K562 (cell line): ENCODE measurements around the gene ACADL. TPM values are rescaled to one million over a fixed set of nuclear protein-coding genes. Genes with fewer than 3 reads are reported as not detected.
A peak's percentile ranks its signal among the peaks of the same experiment; 100 is the strongest.

Experiments used
- CEBPB ChIP-seq: fragments of 450-650 bp; IDR thresholded peaks from 2 replicates; pipeline ENCODE4 v1.6.1; 2016; ENCODE audit warnings: missing genetic modification characterization, missing compliant biosample characterization
- ELF1 ChIP-seq: fragments of 200-800 bp; sonication (Bioruptor generic); IDR thresholded peaks from 2 replicates; pipeline ENCODE4 v1.6.1; 2016; ENCODE audit warnings: missing genetic modification characterization, missing compliant biosample characterization
- EWSR1 ChIP-seq: fragments of 450-650 bp; IDR thresholded peaks from 2 replicates; pipeline ENCODE4 v1.6.1; 2018; ENCODE audit warnings: borderline replicate concordance, mild to moderate bottlenecking, low read depth, moderate library complexity; ENCODE audit not compliant: partially characterized antibody
- NEUROD1 ChIP-seq: fragments of 150-350 bp; IDR thresholded peaks from 2 replicates; pipeline ENCODE4 v1.6.1; 2014; ENCODE audit warnings: borderline replicate concordance, low read length, low read depth; ENCODE audit not compliant: partially characterized antibody
- NFIX ChIP-seq: fragments of 250-450 bp; sonication (Bioruptor Pico); IDR thresholded peaks from 2 replicates; pipeline ENCODE4 v1.4.0; 2020; ENCODE audit warnings: low read depth, mild to moderate bottlenecking, moderate library complexity
- NFYB ChIP-seq: IDR thresholded peaks from 2 replicates; pipeline ENCODE4 v1.6.1; 2011; ENCODE audit warnings: mild to moderate bottlenecking, moderate library complexity; ENCODE audit not compliant: insufficient read length; ENCODE audit errors: extremely low read depth
- PRMT5 ChIP-seq: sonication (generic); formaldehyde crosslinking; IDR thresholded peaks from 2 replicates; pipeline ENCODE4 v1.5.0; 2020; ENCODE audit warnings: missing genetic modification reagents
- SIRT6 ChIP-seq: IDR thresholded peaks from one replicate; pipeline ENCODE4 v1.6.1; 2012; ENCODE audit warnings: low read depth, mild to moderate bottlenecking, control low read depth, inconsistent platforms, low read length, moderate library complexity
- SMARCC2 ChIP-seq: fragments of 450-650 bp; IDR thresholded peaks from 2 replicates; pipeline ENCODE4 v1.6.1; 2017; ENCODE audit warnings: antibody characterized with exemption, moderate library complexity, mild to moderate bottlenecking, low read depth
- SRSF9 ChIP-seq: fragments of 200-400 bp; formaldehyde crosslinking; IDR thresholded peaks from 2 replicates; pipeline ENCODE4 v1.6.1; 2017; ENCODE audit warnings: low read depth, low read length, borderline replicate concordance
- ZNF311 ChIP-seq: fragments of 250-450 bp; sonication (Bioruptor Pico); IDR thresholded peaks from 2 replicates; pipeline ENCODE4 v1.4.0; 2020; ENCODE audit warnings: mild to moderate bottlenecking, moderate library complexity
- ZZZ3 ChIP-seq: fragments of 450-650 bp; IDR thresholded peaks from 2 replicates; pipeline ENCODE4 v1.6.1; 2016; ENCODE audit warnings: antibody characterized with exemption, mild to moderate bottlenecking, moderate library complexity
- polyA plus RNA-seq, 8 experiments: library from polyadenylated mRNA; depleted of rRNA in 4 of 8; stranded (reverse) in 5 of 8; unstranded in 3 of 8; fragments of >200 nt; fragmentation: Nextera tagmentation in 2 of 8; fragmentation: Illumina TruSeq in 1 of 8; extraction: Ambion mirVana in 2 of 8; extraction: Trizol in 1 of 8; gene quantifications; 2 replicates each; pipeline versions ENCODE4 v1.2.1 to v1.2.3, GENCODE V29; 2011 to 2014; ENCODE audit warnings: inconsistent platforms in 1 of 8, missing spikeins in 1 of 8
- total RNA-seq, 7 experiments: library from RNA; depleted of rRNA in 6 of 7; stranded (reverse); fragments of >200 nt in 6 of 7; fragmentation: Illumina TruSeq in 2 of 7; extraction: Trizol in 2 of 7; gene quantifications; 2 replicates each; pipeline versions ENCODE4 v1.2.1 to v1.2.3, GENCODE V29; 2011 to 2021; ENCODE audit warnings: low replicate concordance in 1 of 7
- TF ChIP-seq, protein P1 (sequence below): fragments of 200-800 bp; sonication (Bioruptor generic); IDR thresholded peaks from 2 replicates; pipeline ENCODE4 v1.6.1; 2017; ENCODE audit warnings: missing genetic modification characterization, missing compliant biosample characterization
- TF ChIP-seq, protein P2 (sequence below): sonication (generic); formaldehyde crosslinking; IDR thresholded peaks from 2 replicates; pipeline ENCODE4 v1.8.0; 2023; ENCODE audit warnings: mild to moderate bottlenecking, missing genetic modification reagents
- TF ChIP-seq, protein P3 (sequence below): fragments of 250-450 bp; sonication (Bioruptor Pico); IDR thresholded peaks from 2 replicates; pipeline ENCODE4 v1.5.0; 2020; ENCODE audit warnings: mild to moderate bottlenecking
- TF ChIP-seq, protein P4 (sequence below), 2 experiments: fragments of 450-650 bp; IDR thresholded peaks; 2 replicates each; pipeline ENCODE4 v1.6.1; 2018; ENCODE audit warnings: mild to moderate bottlenecking in 2 of 2, low read depth in 1 of 2; ENCODE audit not compliant: partially characterized antibody in 2 of 2

The ACADL gene
- total and polyA plus RNA-seq, 9 of the 15 experiments (the other 6 are each of a cell fraction or from before 2014, with no cell fraction given) = 0.07 TPM; not detected in 8

DNA sequence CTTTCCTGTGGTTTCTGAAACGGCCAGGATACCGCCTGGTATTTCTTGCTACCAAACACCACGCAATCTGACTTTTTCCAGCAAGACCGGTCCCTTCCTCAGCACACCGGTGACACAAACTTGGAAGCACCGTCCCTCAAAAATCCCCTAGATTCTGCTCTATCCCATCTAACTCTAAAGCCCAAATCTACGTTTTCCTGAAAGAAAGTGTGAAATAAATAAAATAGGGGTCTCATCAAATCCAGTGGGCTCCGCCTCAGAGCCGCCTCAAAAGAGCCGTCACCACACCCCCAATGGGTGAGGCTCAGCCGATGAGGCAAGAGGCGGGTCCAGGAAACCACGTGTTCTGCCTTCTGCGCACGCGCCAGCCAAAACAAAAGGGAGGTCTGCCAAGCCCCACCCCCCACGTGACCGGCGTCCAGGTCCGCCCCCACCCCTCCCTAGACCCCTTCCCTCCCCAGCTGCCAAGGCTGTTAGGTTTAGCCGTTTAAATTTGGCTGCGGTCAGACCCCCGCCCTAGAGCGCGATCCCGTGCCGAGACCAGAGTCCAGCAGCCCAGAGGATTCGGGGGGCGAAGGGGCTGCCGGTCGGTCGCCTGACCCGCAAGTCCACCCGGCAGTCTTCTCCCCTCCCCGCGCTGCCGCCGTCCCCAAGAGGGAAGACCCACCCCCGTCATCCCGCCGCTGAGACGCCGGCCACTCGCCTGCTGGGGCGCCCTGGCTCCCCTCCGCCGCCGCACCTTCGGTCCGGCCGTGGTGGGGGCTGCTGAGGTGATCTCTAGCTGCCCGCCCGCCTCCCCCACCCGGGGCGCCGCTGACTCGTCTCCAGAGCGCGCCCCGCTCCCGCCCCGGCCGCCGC lies 54.6 kb downstream of the ACADL start (continued):
- TF ChIP-seq SRSF9 (no peak), ELF1 (tag) (no peak), SMARCC2 (no peak), EWSR1 (no peak), NFYB (no peak), ZNF311 (CRISPR knock-in tag) (no peak), ZZZ3 (no peak), SIRT6 (no peak), NFIX (no peak), PRMT5 (CRISPR knock-in tag) (no peak), CEBPB (tag) (peak; percentile 17; the same call in 1 of the 2 replicates), NEUROD1 (no peak)
- TF ChIP-seq, protein P1, sequence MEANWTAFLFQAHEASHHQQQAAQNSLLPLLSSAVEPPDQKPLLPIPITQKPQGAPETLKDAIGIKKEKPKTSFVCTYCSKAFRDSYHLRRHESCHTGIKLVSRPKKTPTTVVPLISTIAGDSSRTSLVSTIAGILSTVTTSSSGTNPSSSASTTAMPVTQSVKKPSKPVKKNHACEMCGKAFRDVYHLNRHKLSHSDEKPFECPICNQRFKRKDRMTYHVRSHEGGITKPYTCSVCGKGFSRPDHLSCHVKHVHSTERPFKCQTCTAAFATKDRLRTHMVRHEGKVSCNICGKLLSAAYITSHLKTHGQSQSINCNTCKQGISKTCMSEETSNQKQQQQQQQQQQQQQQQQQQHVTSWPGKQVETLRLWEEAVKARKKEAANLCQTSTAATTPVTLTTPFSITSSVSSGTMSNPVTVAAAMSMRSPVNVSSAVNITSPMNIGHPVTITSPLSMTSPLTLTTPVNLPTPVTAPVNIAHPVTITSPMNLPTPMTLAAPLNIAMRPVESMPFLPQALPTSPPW (CRISPR knock-in tag) = peak; percentile 84
- TF ChIP-seq, protein P2, sequence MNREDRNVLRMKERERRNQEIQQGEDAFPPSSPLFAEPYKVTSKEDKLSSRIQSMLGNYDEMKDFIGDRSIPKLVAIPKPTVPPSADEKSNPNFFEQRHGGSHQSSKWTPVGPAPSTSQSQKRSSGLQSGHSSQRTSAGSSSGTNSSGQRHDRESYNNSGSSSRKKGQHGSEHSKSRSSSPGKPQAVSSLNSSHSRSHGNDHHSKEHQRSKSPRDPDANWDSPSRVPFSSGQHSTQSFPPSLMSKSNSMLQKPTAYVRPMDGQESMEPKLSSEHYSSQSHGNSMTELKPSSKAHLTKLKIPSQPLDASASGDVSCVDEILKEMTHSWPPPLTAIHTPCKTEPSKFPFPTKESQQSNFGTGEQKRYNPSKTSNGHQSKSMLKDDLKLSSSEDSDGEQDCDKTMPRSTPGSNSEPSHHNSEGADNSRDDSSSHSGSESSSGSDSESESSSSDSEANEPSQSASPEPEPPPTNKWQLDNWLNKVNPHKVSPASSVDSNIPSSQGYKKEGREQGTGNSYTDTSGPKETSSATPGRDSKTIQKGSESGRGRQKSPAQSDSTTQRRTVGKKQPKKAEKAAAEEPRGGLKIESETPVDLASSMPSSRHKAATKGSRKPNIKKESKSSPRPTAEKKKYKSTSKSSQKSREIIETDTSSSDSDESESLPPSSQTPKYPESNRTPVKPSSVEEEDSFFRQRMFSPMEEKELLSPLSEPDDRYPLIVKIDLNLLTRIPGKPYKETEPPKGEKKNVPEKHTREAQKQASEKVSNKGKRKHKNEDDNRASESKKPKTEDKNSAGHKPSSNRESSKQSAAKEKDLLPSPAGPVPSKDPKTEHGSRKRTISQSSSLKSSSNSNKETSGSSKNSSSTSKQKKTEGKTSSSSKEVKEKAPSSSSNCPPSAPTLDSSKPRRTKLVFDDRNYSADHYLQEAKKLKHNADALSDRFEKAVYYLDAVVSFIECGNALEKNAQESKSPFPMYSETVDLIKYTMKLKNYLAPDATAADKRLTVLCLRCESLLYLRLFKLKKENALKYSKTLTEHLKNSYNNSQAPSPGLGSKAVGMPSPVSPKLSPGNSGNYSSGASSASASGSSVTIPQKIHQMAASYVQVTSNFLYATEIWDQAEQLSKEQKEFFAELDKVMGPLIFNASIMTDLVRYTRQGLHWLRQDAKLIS = no peak; the same call in 1 of the 2 replicates
- TF ChIP-seq, protein P3, sequence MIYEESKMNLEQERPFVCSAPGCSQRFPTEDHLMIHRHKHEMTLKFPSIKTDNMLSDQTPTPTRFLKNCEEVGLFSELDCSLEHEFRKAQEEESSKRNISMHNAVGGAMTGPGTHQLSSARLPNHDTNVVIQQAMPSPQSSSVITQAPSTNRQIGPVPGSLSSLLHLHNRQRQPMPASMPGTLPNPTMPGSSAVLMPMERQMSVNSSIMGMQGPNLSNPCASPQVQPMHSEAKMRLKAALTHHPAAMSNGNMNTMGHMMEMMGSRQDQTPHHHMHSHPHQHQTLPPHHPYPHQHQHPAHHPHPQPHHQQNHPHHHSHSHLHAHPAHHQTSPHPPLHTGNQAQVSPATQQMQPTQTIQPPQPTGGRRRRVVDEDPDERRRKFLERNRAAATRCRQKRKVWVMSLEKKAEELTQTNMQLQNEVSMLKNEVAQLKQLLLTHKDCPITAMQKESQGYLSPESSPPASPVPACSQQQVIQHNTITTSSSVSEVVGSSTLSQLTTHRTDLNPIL = no peak
- TF ChIP-seq, protein P4, sequence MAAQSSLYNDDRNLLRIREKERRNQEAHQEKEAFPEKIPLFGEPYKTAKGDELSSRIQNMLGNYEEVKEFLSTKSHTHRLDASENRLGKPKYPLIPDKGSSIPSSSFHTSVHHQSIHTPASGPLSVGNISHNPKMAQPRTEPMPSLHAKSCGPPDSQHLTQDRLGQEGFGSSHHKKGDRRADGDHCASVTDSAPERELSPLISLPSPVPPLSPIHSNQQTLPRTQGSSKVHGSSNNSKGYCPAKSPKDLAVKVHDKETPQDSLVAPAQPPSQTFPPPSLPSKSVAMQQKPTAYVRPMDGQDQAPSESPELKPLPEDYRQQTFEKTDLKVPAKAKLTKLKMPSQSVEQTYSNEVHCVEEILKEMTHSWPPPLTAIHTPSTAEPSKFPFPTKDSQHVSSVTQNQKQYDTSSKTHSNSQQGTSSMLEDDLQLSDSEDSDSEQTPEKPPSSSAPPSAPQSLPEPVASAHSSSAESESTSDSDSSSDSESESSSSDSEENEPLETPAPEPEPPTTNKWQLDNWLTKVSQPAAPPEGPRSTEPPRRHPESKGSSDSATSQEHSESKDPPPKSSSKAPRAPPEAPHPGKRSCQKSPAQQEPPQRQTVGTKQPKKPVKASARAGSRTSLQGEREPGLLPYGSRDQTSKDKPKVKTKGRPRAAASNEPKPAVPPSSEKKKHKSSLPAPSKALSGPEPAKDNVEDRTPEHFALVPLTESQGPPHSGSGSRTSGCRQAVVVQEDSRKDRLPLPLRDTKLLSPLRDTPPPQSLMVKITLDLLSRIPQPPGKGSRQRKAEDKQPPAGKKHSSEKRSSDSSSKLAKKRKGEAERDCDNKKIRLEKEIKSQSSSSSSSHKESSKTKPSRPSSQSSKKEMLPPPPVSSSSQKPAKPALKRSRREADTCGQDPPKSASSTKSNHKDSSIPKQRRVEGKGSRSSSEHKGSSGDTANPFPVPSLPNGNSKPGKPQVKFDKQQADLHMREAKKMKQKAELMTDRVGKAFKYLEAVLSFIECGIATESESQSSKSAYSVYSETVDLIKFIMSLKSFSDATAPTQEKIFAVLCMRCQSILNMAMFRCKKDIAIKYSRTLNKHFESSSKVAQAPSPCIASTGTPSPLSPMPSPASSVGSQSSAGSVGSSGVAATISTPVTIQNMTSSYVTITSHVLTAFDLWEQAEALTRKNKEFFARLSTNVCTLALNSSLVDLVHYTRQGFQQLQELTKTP (IDR thresholded peaks at IDR 0.05; ENCODE audit: low read depth in 1 of 2, partially characterized antibody in 2 of 2) = no peak
